ENCODE results near the gene ZBED4. TPM values are rescaled to one million over a fixed set of nuclear protein-coding genes. Genes with fewer than 3 reads are reported as not detected.
A peak's percentile ranks its signal among the peaks of the same experiment; 100 is the strongest.

Gene ZBED4
- total RNA-seq, 2 experiments from 2014 or later, result 14.8 to 15.0 TPM

DNA sequence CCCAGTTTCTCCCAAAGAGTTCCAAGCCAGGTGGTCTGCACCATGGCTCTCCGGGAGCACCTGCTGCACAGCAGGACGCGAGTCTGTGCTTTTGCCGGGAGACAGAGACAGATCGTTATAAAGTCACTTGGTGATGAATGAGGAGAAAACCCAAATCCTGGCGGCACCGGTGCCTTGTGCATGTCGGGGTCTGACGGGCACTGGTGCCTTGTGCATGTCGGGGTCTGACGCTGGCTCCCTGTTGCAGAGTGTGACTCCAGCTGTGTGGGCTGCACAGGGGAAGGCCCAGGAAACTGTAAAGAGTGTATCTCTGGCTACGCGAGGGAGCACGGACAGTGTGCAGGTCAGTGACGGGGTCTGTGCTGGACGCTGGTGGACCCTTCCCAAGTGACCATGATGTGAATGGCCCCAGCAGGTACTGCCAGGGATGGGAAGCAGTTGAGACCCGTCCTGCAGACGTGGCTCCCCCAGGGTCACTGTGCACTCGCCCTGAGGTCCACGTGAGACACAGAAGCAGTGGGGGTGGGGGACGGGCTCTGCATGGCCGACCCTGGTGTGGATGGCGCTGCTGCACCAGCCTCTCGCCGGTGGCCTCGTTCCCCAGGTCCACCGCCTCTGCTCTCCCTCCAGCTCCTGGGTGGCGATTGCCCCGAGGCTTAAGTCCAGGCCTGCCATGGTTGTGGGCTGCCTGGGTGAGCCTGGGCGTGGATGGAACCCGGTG, 70.6 kb downstream of the ZBED4 start:
- DNase-seq, result peak in 1 of 14 experiments; percentile 44
- no peaks in the 10 kb centered on the region for H3K27me3 ChIP-seq (ENCODE audit: control insufficient read depth in 1 of 2, insufficient read depth in 2 of 2, low read length in 2 of 2)
- H3K27ac Mint-ChIP-seq, result peak overlapping the region; percentile 93
- H3K27ac ChIP-seq (ENCODE audit: low read depth in 1 of 2, low read length in 2 of 2), result no peak overlapping the region
- intact Hi-C loops (cut with DNase I, micrococcal nuclease), result loop anchor here in 1 of 2 experiments (10.0 kb wide), 1 partner anchor 221 kb away; no protein-coding TSS in a partner anchor
- peaks cover 35% of the 10 kb centered on the region for H3K4me1 Mint-ChIP-seq (ENCODE audit: low read depth)
- no peaks in the 10 kb centered on the region for H3K9me3 Mint-ChIP-seq
- peaks cover 12% of the 10 kb centered on the region for H3K36me3 Mint-ChIP-seq (ENCODE audit: low read depth)
- peaks cover 37% of the 10 kb centered on the region for H3K4me1 ChIP-seq (ENCODE audit: insufficient read depth, low read length)
- TF ChIP-seq, protein P1, sequence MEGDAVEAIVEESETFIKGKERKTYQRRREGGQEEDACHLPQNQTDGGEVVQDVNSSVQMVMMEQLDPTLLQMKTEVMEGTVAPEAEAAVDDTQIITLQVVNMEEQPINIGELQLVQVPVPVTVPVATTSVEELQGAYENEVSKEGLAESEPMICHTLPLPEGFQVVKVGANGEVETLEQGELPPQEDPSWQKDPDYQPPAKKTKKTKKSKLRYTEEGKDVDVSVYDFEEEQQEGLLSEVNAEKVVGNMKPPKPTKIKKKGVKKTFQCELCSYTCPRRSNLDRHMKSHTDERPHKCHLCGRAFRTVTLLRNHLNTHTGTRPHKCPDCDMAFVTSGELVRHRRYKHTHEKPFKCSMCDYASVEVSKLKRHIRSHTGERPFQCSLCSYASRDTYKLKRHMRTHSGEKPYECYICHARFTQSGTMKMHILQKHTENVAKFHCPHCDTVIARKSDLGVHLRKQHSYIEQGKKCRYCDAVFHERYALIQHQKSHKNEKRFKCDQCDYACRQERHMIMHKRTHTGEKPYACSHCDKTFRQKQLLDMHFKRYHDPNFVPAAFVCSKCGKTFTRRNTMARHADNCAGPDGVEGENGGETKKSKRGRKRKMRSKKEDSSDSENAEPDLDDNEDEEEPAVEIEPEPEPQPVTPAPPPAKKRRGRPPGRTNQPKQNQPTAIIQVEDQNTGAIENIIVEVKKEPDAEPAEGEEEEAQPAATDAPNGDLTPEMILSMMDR (IDR thresholded peaks at IDR 0.05), result no peak
- H3K4me3 ChIP-seq (ENCODE audit: low read length), result no peak overlapping the region
- H3K36me3 ChIP-seq (ENCODE audit: insufficient read depth, low read length), result peaks cover 20% of the 10 kb centered on the region
- H3K9me3 ChIP-seq (ENCODE audit: control insufficient read depth in 1 of 2, insufficient read depth in 1 of 2, low read length in 2 of 2), result no peaks in the 10 kb centered on the region
- ChIA-PET POLR2A (no interaction called here), CTCF (interaction anchor here (0.7 kb wide), 1 partner anchor 88 kb away, joined by 3 read pairs; no protein-coding TSS in a partner anchor)
- no peak for ATAC-seq (ENCODE audit: poor library complexity)
- H3K27me3 Mint-ChIP-seq, result no peaks in the 10 kb centered on the region
- H3K4me3 Mint-ChIP-seq, result peak overlapping the region; percentile 45

DNA sequence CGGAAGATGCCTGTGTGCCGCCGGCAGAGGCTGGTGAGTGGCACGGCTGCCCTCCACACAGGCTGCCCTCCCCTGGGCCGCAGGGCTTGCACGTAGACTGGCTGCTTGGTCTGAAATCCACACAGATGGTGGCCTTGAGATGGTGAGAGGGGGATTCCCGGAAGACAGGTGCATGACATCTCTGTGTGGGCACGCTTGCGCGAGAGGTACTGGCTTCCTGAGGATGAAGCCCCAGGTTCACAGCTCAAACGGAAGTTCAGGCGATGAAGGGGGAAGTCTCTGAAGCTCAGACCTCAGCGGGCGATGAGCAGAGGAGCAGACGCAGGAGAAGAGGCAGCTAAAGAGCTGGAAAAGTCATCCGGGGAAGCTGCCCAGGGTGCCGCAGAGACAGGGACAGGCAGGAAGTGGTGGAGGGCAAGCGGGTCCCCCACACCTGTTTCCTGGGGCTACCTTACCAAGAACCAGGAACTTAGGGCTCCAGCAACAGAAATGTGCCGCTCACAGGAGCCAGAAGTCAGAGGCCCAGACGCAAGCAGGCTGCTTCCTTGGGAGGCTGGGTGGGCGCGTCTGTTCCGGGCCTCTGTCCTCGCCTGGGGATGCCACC, 72.0 kb downstream of the ZBED4 start:
- peaks cover 32% of the 10 kb centered on the region for H3K4me1 Mint-ChIP-seq (ENCODE audit: low read depth)
- no peaks in the 10 kb centered on the region for H3K27me3 Mint-ChIP-seq
- DNase-seq (peak; percentile 60 to 96 (median 70)), ATAC-seq (ENCODE audit: poor library complexity) (peak; percentile 87)
- peaks cover 42% of the 10 kb centered on the region for H3K4me1 ChIP-seq (ENCODE audit: insufficient read depth, low read length)
- H3K4me3 Mint-ChIP-seq, result peak overlapping the region; percentile 82
- TF ChIP-seq, protein P1 (IDR thresholded peaks at IDR 0.05), result no peak
- ChIA-PET POLR2A (interaction anchor here (0.6 to 1.9 kb wide), 13 partner anchors 9 to 158 kb away, joined by 3 to 9 read pairs (median 4); partner anchors contain the start of gene PIM3), CTCF (interaction anchor here (1.0 to 1.9 kb wide), 3 partner anchors 68 to 104 kb away, joined by 3 to 10 read pairs (median 7); no protein-coding TSS in a partner anchor)
- H3K36me3 ChIP-seq (ENCODE audit: insufficient read depth, low read length), result peaks cover 12% of the 10 kb centered on the region
- H3K9me3 ChIP-seq (ENCODE audit: control insufficient read depth in 1 of 2, insufficient read depth in 1 of 2, low read length in 2 of 2), result no peaks in the 10 kb centered on the region
- no peaks in the 10 kb centered on the region for H3K9me3 Mint-ChIP-seq
- H3K27ac Mint-ChIP-seq, result peak overlapping the region; percentile 93
- H3K36me3 Mint-ChIP-seq (ENCODE audit: low read depth), result peaks cover 7% of the 10 kb centered on the region
- H3K27me3 ChIP-seq (ENCODE audit: control insufficient read depth in 1 of 2, insufficient read depth in 2 of 2, low read length in 2 of 2), result no peaks in the 10 kb centered on the region
- intact Hi-C loops (cut with DNase I, micrococcal nuclease), result loop anchor here (5.0 to 10.0 kb wide), 4 partner anchors 37 to 282 kb away; partner anchors contain the start of gene PIM3 (in 1 of the 2)
- peak overlapping the region; percentile 84 to 90 for H3K27ac ChIP-seq (ENCODE audit: low read depth in 1 of 2, low read length in 2 of 2)
- peak overlapping the region; percentile 45 for H3K4me3 ChIP-seq (ENCODE audit: low read length)

DNA sequence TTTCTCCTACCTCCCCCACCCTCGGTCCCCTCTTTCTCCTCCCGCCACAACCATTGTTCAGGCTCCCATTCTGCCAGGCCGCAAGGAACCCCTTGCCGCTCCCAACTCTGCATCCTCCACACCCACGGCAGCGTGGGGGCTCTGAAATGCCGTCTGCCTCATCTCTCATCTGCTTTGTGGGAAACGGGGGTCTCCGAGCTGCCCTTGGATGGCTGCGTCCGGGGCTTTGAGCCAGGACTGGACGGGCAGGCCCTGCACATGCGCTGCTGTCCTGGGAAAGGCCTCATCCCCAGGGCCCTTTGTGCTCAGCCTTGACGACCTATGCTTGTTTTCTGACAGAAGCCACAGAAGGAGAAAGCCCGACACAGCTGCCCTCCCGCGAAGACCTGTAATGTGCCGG, 73.3 kb downstream of the ZBED4 start:
- Mint-ChIP-seq H3K4me1 (ENCODE audit: low read depth) (peaks cover 44% of the 10 kb centered on the region), H3K27ac (peak overlapping the region; percentile 82), H3K36me3 (ENCODE audit: low read depth) (peaks cover 7% of the 10 kb centered on the region), H3K4me3 (peak overlapping the region; percentile 63), H3K27me3 (no peaks in the 10 kb centered on the region), H3K9me3 (no peaks in the 10 kb centered on the region)
- DNase-seq, result peak in 1 of 14 experiments; percentile 45
- CTCF ChIA-PET, result interaction anchor here (1.4 to 1.9 kb wide), 3 partner anchors 67 to 103 kb away, joined by 5 to 10 read pairs (median 7); no protein-coding TSS in a partner anchor
- Histone ChIP-seq H3K4me3 (ENCODE audit: low read length) (no peak overlapping the region), H3K27me3 (ENCODE audit: control insufficient read depth in 1 of 2, insufficient read depth in 2 of 2, low read length in 2 of 2) (no peaks in the 10 kb centered on the region), H3K9me3 (ENCODE audit: control insufficient read depth in 1 of 2, insufficient read depth in 1 of 2, low read length in 2 of 2) (no peaks in the 10 kb centered on the region), H3K27ac (ENCODE audit: low read depth in 1 of 2, low read length in 2 of 2) (no peak overlapping the region), H3K36me3 (ENCODE audit: insufficient read depth, low read length) (peaks cover 1% of the 10 kb centered on the region), H3K4me1 (ENCODE audit: insufficient read depth, low read length) (peaks cover 55% of the 10 kb centered on the region)
- intact Hi-C loops (cut with DNase I, micrococcal nuclease), result loop anchor here (5.0 to 10.0 kb wide), 4 partner anchors 35 to 280 kb away; partner anchors contain the start of gene PIM3 (in 1 of the 2)
- POLR2A ChIA-PET, result interaction anchor here (1.9 kb wide), 1 partner anchor 9 kb away, joined by 9 read pairs; no protein-coding TSS in a partner anchor
- ATAC-seq (ENCODE audit: poor library complexity), result no peak
- TF ChIP-seq, protein P1 (IDR thresholded peaks at IDR 0.05), result no peak
